Measurements from ENCODE around the gene AHCYL2.
"Not testable (repeated sequence)": the region's sequence is repeated elsewhere in the genome, so short reads cannot be mapped to it uniquely, and the experiment has no call there.

AHCYL2 gene

DNA sequence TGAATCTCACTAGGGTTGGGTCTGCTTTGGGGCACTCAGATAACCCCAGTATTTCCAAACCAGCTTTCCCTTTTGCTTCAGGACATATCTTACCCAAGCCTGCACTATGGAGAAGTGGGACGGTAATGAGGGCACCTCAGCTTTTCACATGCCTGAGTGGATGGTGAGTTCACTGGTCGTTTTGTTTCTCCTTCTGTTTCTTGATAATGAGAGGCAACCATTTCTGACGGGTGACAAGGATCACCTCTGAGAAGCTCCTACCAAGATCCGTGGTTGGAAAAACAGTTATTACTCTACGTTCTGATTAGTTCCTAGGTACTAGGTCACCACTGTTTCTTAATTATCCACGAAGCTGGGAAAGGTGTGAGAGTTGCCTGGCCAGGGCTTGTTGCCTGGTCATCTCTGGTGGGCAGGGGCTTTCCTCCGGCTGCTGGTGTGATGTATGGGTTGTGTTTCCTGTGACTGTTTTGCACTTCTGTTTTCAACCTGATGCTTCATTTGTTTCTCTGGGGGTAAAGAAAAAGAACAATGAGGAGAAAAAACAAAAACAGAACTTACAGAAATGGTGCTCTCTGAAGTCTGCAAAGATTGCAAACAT lies 143.7 kb downstream of the AHCYL2 start:
- Histone ChIP-seq H3K4me3 (no peak overlapping the region), H3K36me3 (replicated peaks) (no peaks in the 10 kb centered on the region), H3K4me1 (peaks cover 10% of the 10 kb centered on the region), H3K9me3 (no peaks in the 10 kb centered on the region), H3K27me3 (ENCODE audit: low read depth) (no peaks in the 10 kb centered on the region)
- in situ Hi-C loops (cut with MboI; ENCODE audit: low sequenced_read_pairs), result loop anchor here (10.0 to 25.0 kb wide), 3 partner anchors 276 to 644 kb away; no protein-coding TSS in a partner anchor
- no peak for DNase-seq (ENCODE audit: low spot score in 2 of 2)

- not testable (repeated sequence) for DNase-seq (ENCODE audit: low spot score in 2 of 2); H3K4me3 ChIP-seq; H3K36me3 ChIP-seq (replicated peaks); H3K27me3 ChIP-seq (ENCODE audit: low read depth); H3K9me3 ChIP-seq
- in situ Hi-C loops (cut with MboI; ENCODE audit: low sequenced_read_pairs), result loop anchor here (10.0 to 25.0 kb wide), 3 partner anchors 275 to 643 kb away; no protein-coding TSS in a partner anchor
- peaks cover 15% of the 10 kb centered on the region for H3K4me1 ChIP-seq
These were observed 144.6 kb downstream of the AHCYL2 start for GRCh38 chr7:129369447-129369846.

- in situ Hi-C loops (cut with MboI; ENCODE audit: low sequenced_read_pairs), result loop anchor here (25.0 kb wide), 1 partner anchor 641 kb away; no protein-coding TSS in a partner anchor
- peak; percentile 44 to 73 for DNase-seq (ENCODE audit: low spot score in 2 of 2)
These were observed 146.0 kb downstream of the AHCYL2 start for GRCh38 chr7:129370812-129371211.

GRCh38 chr7:129371487-129371886 lies 146.7 kb downstream of the AHCYL2 start:
- H3K9me3 ChIP-seq, result no peaks in the 10 kb centered on the region
- no peak for DNase-seq (ENCODE audit: low spot score in 2 of 2)
- H3K36me3 ChIP-seq (replicated peaks), result no peaks in the 10 kb centered on the region
- in situ Hi-C loops (cut with MboI; ENCODE audit: low sequenced_read_pairs), result loop anchor here (25.0 kb wide), 1 partner anchor 641 kb away; no protein-coding TSS in a partner anchor
- no peak overlapping the region for H3K4me3 ChIP-seq
- no peaks in the 10 kb centered on the region for H3K27me3 ChIP-seq (ENCODE audit: low read depth)
- H3K4me1 ChIP-seq, result peaks cover 34% of the 10 kb centered on the region

More at GRCh38 chr7:129370812-129371211, 146.0 kb downstream of the AHCYL2 start:
- peaks cover 28% of the 10 kb centered on the region for H3K4me1 ChIP-seq
- no peaks in the 10 kb centered on the region for H3K9me3 ChIP-seq
- no peaks in the 10 kb centered on the region for H3K27me3 ChIP-seq (ENCODE audit: low read depth)
- no peak overlapping the region for H3K4me3 ChIP-seq
- no peaks in the 10 kb centered on the region for H3K36me3 ChIP-seq (replicated peaks)

GRCh38 chr7:129373651-129374428 lies 149.0 kb downstream of the AHCYL2 start:
- no peaks in the 10 kb centered on the region for H3K9me3 ChIP-seq
- H3K36me3 ChIP-seq (replicated peaks), result no peaks in the 10 kb centered on the region
- DNase-seq (ENCODE audit: low spot score in 2 of 2), result no peak
- H3K4me1 ChIP-seq, result peaks cover 34% of the 10 kb centered on the region
- in situ Hi-C loops (cut with MboI; ENCODE audit: low sequenced_read_pairs), result loop anchor here (25.0 kb wide), 1 partner anchor 638 kb away; no protein-coding TSS in a partner anchor
- H3K27me3 ChIP-seq (ENCODE audit: low read depth), result no peaks in the 10 kb centered on the region
- no peak overlapping the region for H3K4me3 ChIP-seq

- no peaks in the 10 kb centered on the region for H3K27me3 ChIP-seq (ENCODE audit: low read depth)
- H3K4me1 ChIP-seq, result peaks cover 34% of the 10 kb centered on the region
- no peaks in the 10 kb centered on the region for H3K36me3 ChIP-seq (replicated peaks)
- no peaks in the 10 kb centered on the region for H3K9me3 ChIP-seq
- peak; percentile 40 to 90 for DNase-seq (ENCODE audit: low spot score in 2 of 2)
- in situ Hi-C loops (cut with MboI; ENCODE audit: low sequenced_read_pairs), result no loop called here
- H3K4me3 ChIP-seq, result no peak overlapping the region
These were observed 150.5 kb downstream of the AHCYL2 start for GRCh38 chr7:129375141-129375938.

- Histone ChIP-seq H3K4me3 (no peak overlapping the region), H3K9me3 (no peaks in the 10 kb centered on the region), H3K4me1 (peaks cover 26% of the 10 kb centered on the region), H3K36me3 (replicated peaks) (no peaks in the 10 kb centered on the region), H3K27me3 (ENCODE audit: low read depth) (no peaks in the 10 kb centered on the region)
- in situ Hi-C loops (cut with MboI; ENCODE audit: low sequenced_read_pairs), result no loop called here
- peak; percentile 49 to 78 for DNase-seq (ENCODE audit: low spot score in 2 of 2)
These were observed 151.4 kb downstream of the AHCYL2 start for GRCh38 chr7:129376076-129376777.

DNA sequence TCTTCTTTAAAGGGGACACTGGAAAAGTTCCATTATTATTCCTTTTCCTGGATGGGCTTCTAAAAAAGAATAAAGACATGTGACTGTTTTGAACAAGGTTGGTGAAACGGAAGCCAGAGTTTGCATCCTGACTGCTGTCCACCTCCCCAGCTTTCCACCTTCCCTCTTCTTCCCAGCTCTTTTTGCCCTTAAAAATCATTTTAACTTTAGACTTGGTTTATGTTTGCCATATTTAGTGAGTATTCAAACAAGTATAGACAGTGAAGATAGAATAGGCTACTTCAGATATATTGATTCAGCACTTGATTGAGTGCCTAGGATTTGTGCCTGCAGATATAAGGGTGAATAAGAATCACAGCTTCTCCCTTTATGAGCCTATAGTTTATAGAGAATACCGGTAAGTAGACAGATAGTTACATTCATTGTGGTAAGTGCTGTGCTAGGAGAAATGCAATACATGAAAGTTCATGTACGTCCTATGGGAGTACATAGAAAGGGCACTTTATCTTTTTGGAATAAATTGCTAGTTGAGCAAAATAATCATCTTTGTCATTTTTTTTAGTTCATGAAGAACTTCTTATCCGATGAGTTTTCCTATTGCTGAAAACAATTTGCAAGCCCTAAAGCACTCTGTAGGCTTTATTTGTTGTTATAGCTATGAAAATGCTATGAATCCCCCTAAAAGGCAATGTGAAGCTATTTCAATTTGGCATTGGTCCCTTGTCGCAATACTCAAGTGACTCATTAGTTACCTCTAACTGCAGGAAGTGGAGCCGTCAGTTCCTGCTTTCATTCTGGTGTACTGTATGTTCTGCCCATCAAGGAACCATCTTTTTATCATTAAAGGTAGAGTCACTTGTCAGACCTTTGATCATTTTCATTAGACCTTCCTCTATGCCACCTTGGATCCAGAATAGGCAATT lies 152.2 kb downstream of the AHCYL2 start:
- Histone ChIP-seq H3K9me3 (no peaks in the 10 kb centered on the region), H3K36me3 (replicated peaks) (no peaks in the 10 kb centered on the region), H3K27me3 (ENCODE audit: low read depth) (no peaks in the 10 kb centered on the region), H3K4me3 (no peak overlapping the region), H3K4me1 (peaks cover 24% of the 10 kb centered on the region)
- no peak for DNase-seq (ENCODE audit: low spot score in 2 of 2)
- in situ Hi-C loops (cut with MboI; ENCODE audit: low sequenced_read_pairs), result no loop called here

- H3K9me3 ChIP-seq, result no peaks in the 10 kb centered on the region
- H3K36me3 ChIP-seq (replicated peaks), result no peaks in the 10 kb centered on the region
- no peak overlapping the region for H3K4me3 ChIP-seq
- in situ Hi-C loops (cut with MboI; ENCODE audit: low sequenced_read_pairs), result no loop called here
- H3K4me1 ChIP-seq, result no peaks in the 10 kb centered on the region
- no peaks in the 10 kb centered on the region for H3K27me3 ChIP-seq (ENCODE audit: low read depth)
- DNase-seq (ENCODE audit: low spot score in 2 of 2), result no peak
These were observed 157.1 kb downstream of the AHCYL2 start for GRCh38 chr7:129381710-129382484.

GRCh38 chr7:129383542-129384132 lies 158.8 kb downstream of the AHCYL2 start:
- DNase-seq (ENCODE audit: low spot score in 2 of 2), result no peak
- no peak overlapping the region for H3K4me3 ChIP-seq
- no peaks in the 10 kb centered on the region for H3K9me3 ChIP-seq
- H3K36me3 ChIP-seq (replicated peaks), result no peaks in the 10 kb centered on the region
- in situ Hi-C loops (cut with MboI; ENCODE audit: low sequenced_read_pairs), result no loop called here
- H3K4me1 ChIP-seq, result no peaks in the 10 kb centered on the region
- no peaks in the 10 kb centered on the region for H3K27me3 ChIP-seq (ENCODE audit: low read depth)

DNA sequence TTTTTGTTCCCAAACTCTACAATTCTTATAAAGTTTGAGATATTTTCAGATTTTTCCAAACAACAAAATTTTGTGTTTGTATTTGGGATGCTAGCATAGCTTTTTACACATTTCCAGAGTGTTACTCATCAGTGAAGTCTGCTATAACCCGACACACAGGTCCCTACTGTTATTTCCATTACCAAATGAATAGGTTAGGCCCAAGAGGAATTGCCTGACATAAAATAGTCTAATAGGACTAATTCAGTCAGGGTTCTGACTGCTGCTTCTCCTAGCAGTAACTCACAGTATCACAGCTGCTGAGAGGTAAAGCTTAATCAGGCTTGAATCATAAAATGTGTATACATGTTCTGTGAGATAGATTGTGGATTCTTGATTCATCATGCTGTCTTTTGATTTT lies 160.3 kb downstream of the AHCYL2 start:
- in situ Hi-C loops (cut with MboI; ENCODE audit: low sequenced_read_pairs), result no loop called here
- Histone ChIP-seq H3K4me3 (no peak overlapping the region), H3K36me3 (replicated peaks) (no peaks in the 10 kb centered on the region), H3K9me3 (no peaks in the 10 kb centered on the region), H3K4me1 (no peaks in the 10 kb centered on the region), H3K27me3 (ENCODE audit: low read depth) (no peaks in the 10 kb centered on the region)
- DNase-seq (ENCODE audit: low spot score in 2 of 2), result no peak

DNA sequence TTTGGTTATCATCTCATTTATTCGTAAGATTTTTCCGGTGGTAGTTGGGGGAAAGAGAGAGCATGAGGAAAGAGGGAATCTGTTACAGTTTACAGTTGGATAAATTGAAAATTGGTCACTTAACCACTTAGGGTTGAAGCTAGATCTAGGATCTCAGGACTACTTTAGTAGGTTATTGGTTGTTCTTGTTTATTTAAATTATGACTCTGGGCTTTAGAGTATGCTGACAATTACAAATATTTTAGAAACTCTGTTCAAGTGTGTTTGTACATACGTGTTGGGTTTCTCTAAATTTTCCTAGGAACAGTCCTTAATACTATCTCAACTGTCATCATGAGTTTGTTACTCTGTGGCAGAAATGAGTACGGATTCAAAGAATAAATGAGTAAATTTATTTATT lies 160.8 kb downstream of the AHCYL2 start:
- in situ Hi-C loops (cut with MboI; ENCODE audit: low sequenced_read_pairs), result no loop called here
- no peaks in the 10 kb centered on the region for H3K9me3 ChIP-seq
- H3K27me3 ChIP-seq (ENCODE audit: low read depth), result no peaks in the 10 kb centered on the region
- H3K4me1 ChIP-seq, result no peaks in the 10 kb centered on the region
- no peak overlapping the region for H3K4me3 ChIP-seq
- no peak for DNase-seq (ENCODE audit: low spot score in 2 of 2)
- H3K36me3 ChIP-seq (replicated peaks), result no peaks in the 10 kb centered on the region

Measured in HAP-1 (cell line).